ENCODE measurements around the gene NOTCH4. TPM values are rescaled to one million over a fixed set of nuclear protein-coding genes. Genes with fewer than 3 reads are reported as not detected.

Gene NOTCH4
- total and polyA plus RNA-seq, 9 of the 15 experiments (the other 6 are each of a cell fraction or from before 2014, with no cell fraction given): 0.24 to 4.3 (median 1.7) TPM

GRCh38 chr6:32153564-32154513, 70.0 kb downstream of the NOTCH4 start, which contains the start of gene PPT2 (continued):
- TF ChIP-seq SRSF9 (IDR thresholded peaks at IDR 0.05; ENCODE audit: borderline replicate concordance, low read depth, low read length): no peak
- no peak for TF ChIP-seq KDM4B (IDR thresholded peaks at IDR 0.05; ENCODE audit: borderline replicate concordance in 2 of 2, low read depth in 1 of 2)
- TF ChIP-seq MLLT1 (IDR thresholded peaks at IDR 0.05): peak; percentile 60 to 77; a peak in 3 of 4 replicates
- no peak for TF ChIP-seq GATAD2A (IDR thresholded peaks at IDR 0.05)
- no peak for TF ChIP-seq PYGO2 (tag; IDR thresholded peaks at IDR 0.05)
- no peak for TF ChIP-seq GABPB2 (CRISPR knock-in tag; conservative IDR thresholded peaks at IDR 0.05)
- TF ChIP-seq ZC3H8 (IDR thresholded peaks at IDR 0.05): no peak
- TF ChIP-seq FOSL1 (tag; conservative IDR thresholded peaks at IDR 0.05): peak; percentile 51; the same call in 1 of the 2 replicates
- TF ChIP-seq ZNF586 (CRISPR knock-in tag; conservative IDR thresholded peaks at IDR 0.05): no peak
- TF ChIP-seq HOMEZ (CRISPR knock-in tag; IDR thresholded peaks at IDR 0.05): no peak
- no peak for TF ChIP-seq ZNF57 (CRISPR knock-in tag; IDR thresholded peaks at IDR 0.05)
- no peak for TF ChIP-seq ZNF311 (CRISPR knock-in tag; IDR thresholded peaks at IDR 0.05)
- TF ChIP-seq E2F1 (CRISPR knock-in tag; IDR thresholded peaks at IDR 0.05): no peak
- TF ChIP-seq GTF2A2 (tag; IDR thresholded peaks at IDR 0.05): no peak
- TF ChIP-seq MAFK (IDR thresholded peaks at IDR 0.05; ENCODE audit: low read length): no peak
- TF ChIP-seq CGGBP1 (CRISPR knock-in tag; IDR thresholded peaks at IDR 0.05): no peak

All from K562 (cell line).